Neuron (in vitro differentiated cells): ENCODE data around the gene PARK7.

Experiments used
- H2AFZ ChIP-seq: one replicate; pipeline ENCODE4 v1.6.1; 2013; ENCODE audit warnings: low read depth, mild to moderate bottlenecking, inconsistent platforms, low read length, moderate library complexity
- H3K27me3 ChIP-seq: one replicate; pipeline ENCODE4 v1.6.1; 2013; ENCODE audit warnings: low read length; ENCODE audit not compliant: insufficient read depth
- H3K36me3 ChIP-seq: one replicate; pipeline ENCODE4 v1.6.1; 2013; ENCODE audit warnings: low read length; ENCODE audit not compliant: insufficient read depth
- H3K4me1 ChIP-seq: one replicate; pipeline ENCODE4 v1.6.1; 2013; ENCODE audit warnings: low read length; ENCODE audit not compliant: insufficient read depth
- H3K4me3 ChIP-seq: 2 replicates; pipeline ENCODE4 v1.5.1; 2013; ENCODE audit warnings: mild to moderate bottlenecking, low read length, moderate library complexity
- H3K9me3 ChIP-seq: one replicate; pipeline ENCODE4 v1.6.1; 2013; ENCODE audit warnings: low read length

Gene PARK7

DNA sequence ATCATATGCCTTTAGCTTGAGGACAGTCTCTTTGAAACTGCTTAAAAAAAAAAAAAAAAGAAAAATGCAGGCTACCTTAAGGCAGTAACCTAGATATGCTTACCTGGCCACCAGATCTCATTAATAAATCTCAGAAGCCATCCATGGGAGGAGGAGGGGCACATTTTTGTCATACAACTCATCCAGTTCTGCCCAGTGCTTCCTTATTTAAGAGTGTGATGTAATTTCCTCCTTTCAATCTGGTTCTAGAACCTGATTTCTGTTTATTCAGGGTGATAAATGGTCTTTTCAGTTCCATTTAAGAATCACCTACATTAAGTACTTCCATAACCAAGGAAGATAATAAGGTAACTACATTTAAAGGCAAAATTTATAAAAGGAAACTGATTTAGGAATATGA is 58.5 kb downstream of the PARK7 start:
- Histone ChIP-seq H3K27me3 (no peaks in the 10 kb centered on the region), H3K4me1 (peaks cover 65% of the 10 kb centered on the region), H3K36me3 (no peaks in the 10 kb centered on the region), H3K4me3 (no peak overlapping the region), H2AFZ (no peak overlapping the region), H3K9me3 (no peaks in the 10 kb centered on the region)

DNA sequence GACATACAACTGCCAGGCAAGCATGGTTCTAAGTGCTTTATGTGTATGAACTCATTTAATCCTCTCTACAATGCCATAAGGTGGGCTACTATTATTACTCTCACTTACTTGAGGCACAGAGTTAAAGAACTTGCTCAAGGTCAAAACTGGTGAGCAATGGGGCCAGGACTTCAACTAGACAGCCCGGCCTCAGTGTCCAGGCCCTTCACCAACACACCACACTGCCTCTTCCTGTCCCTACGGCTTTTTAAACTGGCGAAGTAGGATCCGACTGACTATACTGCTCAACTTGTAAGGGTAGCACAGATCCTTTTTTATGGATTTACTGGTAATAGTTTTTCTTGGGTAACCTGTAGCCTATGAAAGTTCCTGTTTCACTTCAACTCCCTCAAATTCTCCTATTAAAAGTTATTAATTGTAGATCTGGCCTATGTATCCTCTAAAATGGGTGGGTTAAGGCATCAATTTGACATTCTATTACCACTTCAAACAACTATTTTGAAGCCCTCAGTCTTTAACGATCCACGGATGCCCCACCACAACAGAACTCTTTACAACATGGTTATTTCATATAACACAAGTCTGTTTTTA is 60.3 kb downstream of the PARK7 start:
- H3K4me3 ChIP-seq = no peak overlapping the region
- no peak overlapping the region for H2AFZ ChIP-seq
- H3K9me3 ChIP-seq = no peaks in the 10 kb centered on the region
- no peaks in the 10 kb centered on the region for H3K36me3 ChIP-seq
- peaks cover 53% of the 10 kb centered on the region for H3K4me1 ChIP-seq
- H3K27me3 ChIP-seq = no peaks in the 10 kb centered on the region

DNA sequence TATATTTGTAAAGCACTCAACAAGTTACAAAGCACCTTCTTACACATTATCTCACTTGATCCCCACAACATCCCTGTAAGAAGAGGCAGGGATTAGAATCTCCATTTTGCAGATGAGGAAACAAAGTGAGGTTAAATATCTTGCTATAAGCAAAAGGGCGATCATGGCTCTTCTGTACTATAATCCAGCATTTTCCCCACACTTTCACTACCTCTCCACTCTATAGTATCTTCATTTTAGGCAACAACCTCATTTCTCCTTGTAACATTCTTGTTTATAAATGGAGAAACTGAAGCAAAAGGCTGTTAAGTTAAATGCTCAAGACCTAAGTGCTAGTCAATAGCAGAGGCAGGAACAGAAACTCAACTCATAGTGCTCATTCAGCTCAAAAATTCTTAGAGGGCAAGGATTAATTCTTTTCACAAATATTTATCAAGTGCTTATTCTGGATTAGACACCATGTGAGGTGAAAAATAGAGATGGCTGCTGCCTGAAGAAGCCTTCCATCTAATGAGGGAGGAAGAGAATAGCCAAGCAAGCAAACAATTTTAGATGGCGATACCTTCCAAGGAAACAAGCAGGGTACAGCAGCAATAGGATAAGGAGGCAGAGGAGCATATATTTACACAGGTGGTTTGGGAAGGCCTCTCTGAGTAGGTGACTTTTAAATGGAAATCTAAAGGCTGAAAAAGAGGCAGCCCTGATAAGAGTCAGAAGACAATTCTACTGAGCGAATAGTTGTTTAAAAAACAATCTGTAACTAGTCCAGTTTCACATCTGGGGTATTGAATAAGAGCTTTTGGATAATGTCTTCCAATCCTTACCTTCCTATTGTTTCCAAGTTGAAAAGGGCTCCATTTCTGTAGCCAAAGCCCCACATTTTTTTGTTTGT is 61.1 kb downstream of the PARK7 start:
- H3K4me3 ChIP-seq = no peak overlapping the region
- H3K9me3 ChIP-seq = no peaks in the 10 kb centered on the region
- peaks cover 54% of the 10 kb centered on the region for H3K4me1 ChIP-seq
- no peaks in the 10 kb centered on the region for H3K36me3 ChIP-seq
- H3K27me3 ChIP-seq = no peaks in the 10 kb centered on the region
- no peak overlapping the region for H2AFZ ChIP-seq

DNA sequence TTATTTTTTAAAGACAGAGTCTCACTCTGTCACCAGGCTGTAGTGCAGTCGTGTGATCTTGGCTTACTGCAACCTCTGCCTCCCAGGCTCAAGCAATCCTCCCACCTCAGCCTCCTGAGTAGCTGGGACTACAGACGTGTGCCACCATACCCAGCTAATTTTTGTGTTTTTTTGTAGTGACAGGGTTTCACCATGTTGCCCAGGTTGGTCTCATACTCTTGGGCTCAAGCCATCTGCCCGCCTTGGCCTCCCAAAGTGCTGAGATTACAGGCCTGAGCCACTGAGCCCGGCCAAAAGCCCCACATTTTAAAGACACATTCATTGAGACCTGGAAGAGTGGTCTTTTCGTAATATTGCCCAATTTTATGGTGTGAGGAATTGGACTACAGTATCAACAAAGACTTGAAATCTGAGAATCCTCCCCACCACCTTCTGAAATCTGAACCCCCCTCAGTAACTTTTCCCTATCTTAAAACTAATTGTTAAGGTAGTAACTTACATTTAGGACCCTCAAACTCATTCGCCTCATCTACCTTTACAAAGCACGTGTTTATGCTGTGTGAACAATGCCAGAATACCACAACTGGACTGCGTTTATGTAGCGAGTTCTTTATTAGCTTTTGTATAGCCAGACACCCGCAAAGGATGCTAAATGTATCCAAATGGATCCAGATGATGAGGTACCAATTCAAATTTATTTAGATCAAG is 61.9 kb downstream of the PARK7 start:
- Histone ChIP-seq H3K27me3 (no peaks in the 10 kb centered on the region), H3K4me1 (peaks cover 53% of the 10 kb centered on the region), H3K9me3 (no peaks in the 10 kb centered on the region), H3K4me3 (no peak overlapping the region), H2AFZ (no peak overlapping the region), H3K36me3 (no peaks in the 10 kb centered on the region)

DNA sequence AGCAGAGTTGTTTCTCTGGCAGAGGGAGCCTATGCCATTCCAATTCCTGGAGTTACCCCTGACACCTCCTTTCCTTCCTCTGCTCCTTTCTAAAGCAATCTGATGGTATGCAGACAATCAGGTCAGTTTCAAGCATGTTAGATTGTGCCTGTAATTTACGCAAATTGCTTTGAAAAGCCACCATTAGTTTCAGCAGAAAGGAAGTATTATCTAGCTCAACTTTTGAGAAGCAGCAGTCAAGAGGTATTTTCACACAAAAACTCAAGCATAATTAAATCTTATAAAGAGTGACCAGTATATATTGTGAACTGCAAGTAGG is 62.4 kb downstream of the PARK7 start:
- no peak overlapping the region for H2AFZ ChIP-seq
- H3K4me1 ChIP-seq = peaks cover 48% of the 10 kb centered on the region
- H3K9me3 ChIP-seq = no peaks in the 10 kb centered on the region
- H3K4me3 ChIP-seq = no peak overlapping the region
- H3K36me3 ChIP-seq = no peaks in the 10 kb centered on the region
- H3K27me3 ChIP-seq = no peaks in the 10 kb centered on the region

DNA sequence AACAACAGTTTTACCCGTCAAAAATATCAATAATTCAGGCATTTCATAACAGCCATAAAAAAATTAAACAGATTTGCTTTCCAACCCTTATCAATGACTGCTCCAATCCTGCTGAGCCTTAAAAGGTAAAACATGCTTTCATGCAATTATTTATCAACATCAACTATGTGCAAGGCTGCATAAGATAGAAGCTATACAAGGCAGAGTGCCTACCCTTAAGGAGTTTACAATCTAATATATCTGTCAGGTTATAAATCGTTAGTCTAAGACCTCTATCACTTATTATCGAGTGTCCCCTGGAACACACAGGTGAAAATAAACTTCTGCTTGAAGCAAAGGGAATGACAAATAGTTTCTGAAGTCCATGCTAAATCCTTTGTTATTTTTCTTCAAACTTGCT is 62.8 kb downstream of the PARK7 start:
- H3K9me3 ChIP-seq = no peaks in the 10 kb centered on the region
- H3K36me3 ChIP-seq = no peaks in the 10 kb centered on the region
- no peak overlapping the region for H2AFZ ChIP-seq
- H3K4me3 ChIP-seq = peak overlapping the region; percentile 94
- peaks cover 44% of the 10 kb centered on the region for H3K4me1 ChIP-seq
- no peaks in the 10 kb centered on the region for H3K27me3 ChIP-seq

DNA sequence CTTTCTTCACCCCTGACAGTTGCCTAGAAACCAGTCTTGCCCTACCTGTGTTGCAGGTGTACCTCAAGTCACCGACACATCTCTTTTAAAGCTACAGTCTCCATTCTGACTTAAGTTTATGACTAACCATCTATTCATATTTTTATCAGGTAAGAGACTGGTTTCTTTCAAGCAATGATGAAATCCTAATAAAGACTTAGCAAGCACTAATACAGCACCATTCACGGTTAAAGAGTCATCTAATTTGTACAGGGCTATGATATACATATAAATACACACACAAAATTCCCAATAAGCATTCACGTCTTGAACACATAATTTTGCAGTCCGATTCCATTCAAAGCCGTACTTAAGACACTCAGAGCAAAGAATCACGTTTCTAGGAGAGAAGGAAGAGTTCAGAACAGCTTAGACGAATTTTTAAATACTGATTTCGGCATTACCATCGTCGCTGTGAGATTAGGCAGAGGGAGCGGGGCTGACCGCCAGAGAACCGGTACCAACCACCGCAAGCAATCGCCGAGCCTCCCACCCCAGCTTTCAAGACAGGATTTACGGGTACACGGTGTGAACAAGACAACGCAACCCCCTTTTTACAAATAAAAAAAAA is 63.7 kb downstream of the PARK7 start:
- Histone ChIP-seq H3K4me3 (peak overlapping the region; percentile 94), H2AFZ (peak overlapping the region; percentile 2), H3K9me3 (no peaks in the 10 kb centered on the region), H3K4me1 (peaks cover 36% of the 10 kb centered on the region), H3K36me3 (no peaks in the 10 kb centered on the region), H3K27me3 (no peaks in the 10 kb centered on the region)

DNA sequence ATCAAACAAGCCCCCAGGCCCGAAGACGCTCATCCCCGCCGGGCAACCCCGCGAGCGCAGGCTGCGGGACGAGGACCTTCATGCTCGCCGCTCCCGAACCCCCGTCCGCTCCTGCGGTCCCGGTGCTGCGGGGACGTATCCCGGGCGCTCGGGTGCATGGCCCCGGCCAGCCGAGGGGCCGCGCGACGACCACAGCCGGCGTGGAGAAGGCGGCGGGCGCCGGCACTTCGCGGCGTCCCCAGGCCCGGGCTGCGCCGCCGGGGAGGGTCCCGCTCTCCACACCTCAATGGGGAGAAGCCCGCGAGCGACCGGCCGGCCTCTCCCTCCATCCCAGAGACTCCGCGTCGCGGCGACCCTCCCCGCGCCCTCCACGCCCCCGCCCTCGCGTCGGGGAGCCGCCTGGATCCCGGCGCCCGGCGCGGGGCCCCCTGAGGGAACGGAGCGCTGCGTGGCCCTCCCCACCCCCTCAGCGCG is 64.2 kb downstream of the PARK7 start:
- Histone ChIP-seq H2AFZ (peak overlapping the region; percentile 2), H3K4me1 (peaks cover 34% of the 10 kb centered on the region), H3K4me3 (peak overlapping the region; percentile 94), H3K36me3 (no peaks in the 10 kb centered on the region), H3K9me3 (no peaks in the 10 kb centered on the region), H3K27me3 (no peaks in the 10 kb centered on the region)

DNA sequence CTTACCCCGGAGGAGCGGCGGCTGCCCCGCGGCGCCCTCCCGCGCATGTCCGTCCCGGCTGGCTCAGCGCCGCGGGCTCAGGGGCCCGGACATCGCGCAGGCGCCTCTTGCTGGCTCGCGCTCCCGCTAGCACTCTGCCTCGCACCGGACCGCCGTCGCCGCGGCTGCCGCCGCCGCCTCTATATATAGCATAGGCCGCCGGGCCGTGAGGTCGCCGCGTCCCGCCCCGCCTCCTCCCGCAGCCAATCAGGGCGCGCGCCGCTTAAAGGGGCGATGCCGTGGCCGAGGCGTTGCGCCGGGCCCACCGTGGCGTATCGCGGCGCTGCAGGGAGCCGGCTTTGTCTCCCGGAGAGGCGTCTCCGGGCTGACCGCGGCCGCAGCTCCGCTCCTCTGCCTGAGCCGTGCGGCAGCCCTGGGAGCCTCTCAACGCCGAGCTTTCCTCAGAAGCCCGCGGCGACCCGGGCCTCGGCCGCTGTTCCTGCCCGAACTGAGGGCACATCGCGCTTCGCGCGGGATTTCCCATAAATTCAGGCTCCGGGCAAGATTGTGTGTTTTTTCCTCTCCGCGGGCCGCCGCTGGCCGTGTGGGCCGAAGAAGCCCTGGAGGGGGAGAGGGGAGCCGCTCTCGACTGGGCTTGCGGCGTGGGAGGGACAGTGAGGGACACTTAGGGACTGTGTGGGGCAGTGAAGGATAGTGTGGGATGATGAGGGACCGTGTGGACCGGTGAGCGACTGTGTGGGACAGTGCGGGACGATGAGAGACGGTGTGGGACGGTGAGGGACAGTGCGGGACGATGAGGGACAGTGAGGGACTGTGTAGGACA is 64.9 kb downstream of the PARK7 start, which contains the start of gene ERRFI1:
TSS of gene ERRFI1 (minus strand) at position 157 of the 823 bp plus-strand sequence. CDS start 10,690 bp downstream, outside the sequence.
- peak within 1 kb of the TSS; percentile 55 for H2AFZ ChIP-seq
- H3K36me3 ChIP-seq = no peaks in the 10 kb centered on the region
- H3K27me3 ChIP-seq = no peaks in the 10 kb centered on the region
- H3K4me3 ChIP-seq = peak within 1 kb of the TSS; percentile 94
- H3K9me3 ChIP-seq = no peaks in the 10 kb centered on the region
- peaks cover 34% of the 10 kb centered on the region for H3K4me1 ChIP-seq

DNA sequence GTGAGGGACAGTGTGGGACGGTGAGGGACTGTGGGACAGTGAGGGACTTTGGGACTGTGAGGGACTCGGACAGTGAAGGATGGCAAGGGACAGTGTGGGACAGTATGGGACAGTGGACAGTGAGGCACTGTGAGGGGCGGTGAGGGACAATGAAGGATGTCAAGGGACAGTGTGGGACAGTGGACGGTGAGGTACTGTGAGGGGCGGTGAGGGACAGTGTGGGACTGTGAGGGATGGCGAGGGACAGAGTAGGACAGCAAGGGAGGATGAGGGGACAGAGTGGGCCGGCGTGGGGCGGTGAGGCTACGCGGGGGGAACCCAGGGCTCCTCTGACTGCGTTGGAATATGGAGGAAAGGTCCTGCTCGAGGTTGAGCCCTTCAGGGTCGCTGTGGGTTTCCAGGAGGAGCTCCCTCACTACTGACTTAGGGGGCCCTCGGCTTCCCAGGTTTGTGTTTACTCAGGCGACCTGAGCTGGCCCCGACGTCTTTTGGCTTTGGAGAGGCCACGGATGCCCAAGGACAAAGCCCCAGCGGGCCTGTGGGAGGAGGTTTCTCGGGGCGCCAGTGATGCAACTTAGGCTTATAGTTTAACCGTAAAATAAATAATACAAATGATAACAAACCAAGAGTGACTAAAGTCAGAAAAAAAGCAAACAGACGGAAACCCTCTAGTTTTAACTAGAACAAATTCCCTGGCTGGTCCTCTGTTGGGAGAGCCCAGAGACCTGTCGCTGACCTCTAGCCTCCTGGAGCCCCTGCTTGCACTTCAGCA is 65.7 kb downstream of the PARK7 start:
- Histone ChIP-seq H2AFZ (no peak overlapping the region), H3K4me3 (peak overlapping the region; percentile 94), H3K36me3 (no peaks in the 10 kb centered on the region), H3K4me1 (peaks cover 34% of the 10 kb centered on the region), H3K9me3 (no peaks in the 10 kb centered on the region), H3K27me3 (no peaks in the 10 kb centered on the region)

DNA sequence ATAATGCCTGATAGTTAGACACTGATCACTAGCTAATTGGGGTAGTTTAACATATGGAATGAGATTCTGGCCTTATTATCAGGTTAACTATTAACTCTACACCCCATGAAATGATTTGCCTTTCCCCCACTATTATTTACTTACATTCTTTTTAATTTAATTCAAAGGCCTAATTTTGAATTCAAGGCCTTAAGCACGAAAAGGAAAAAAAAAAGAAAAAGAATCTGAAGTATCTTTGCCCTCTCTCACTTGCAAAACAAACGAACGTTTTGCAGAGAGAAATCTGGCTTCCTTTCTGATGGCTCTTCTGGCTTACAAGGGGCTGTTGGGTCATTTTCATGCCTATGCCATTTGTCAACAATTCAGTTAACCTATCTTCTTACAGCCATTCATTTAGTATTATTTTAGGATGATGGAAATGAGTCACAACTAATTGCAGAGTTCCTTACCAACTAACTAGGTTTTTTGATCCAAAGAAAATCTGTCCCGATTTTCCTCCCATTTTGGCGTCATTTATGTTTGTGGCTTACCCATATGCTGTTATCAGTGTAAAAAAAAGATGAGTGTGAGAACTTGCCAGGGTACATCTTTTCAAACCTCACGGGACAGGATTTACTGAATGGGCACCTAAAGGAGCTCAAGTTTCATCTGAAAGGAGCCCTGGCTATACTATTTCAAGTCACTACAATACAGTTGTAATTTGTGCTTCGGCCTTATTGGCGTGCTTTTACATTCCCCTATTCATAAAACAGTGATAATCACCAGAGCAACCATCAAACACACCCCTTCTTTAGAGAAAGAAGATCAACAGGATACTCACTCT is 66.4 kb downstream of the PARK7 start:
- H2AFZ ChIP-seq = no peak overlapping the region
- no peaks in the 10 kb centered on the region for H3K36me3 ChIP-seq
- H3K9me3 ChIP-seq = no peaks in the 10 kb centered on the region
- H3K4me1 ChIP-seq = peaks cover 34% of the 10 kb centered on the region
- no peaks in the 10 kb centered on the region for H3K27me3 ChIP-seq
- H3K4me3 ChIP-seq = no peak overlapping the region
